Colonic mucosa (tissue), 4 donors: ENCODE data around the gene ESRRA. TPM values are rescaled to one million over a fixed set of nuclear protein-coding genes. Genes with fewer than 3 reads are reported as not detected.

Experiments used
- DNase-seq: peaks from one replicate; pipeline ENCODE4 v3.0.0-alpha.2; 2020
- H3K27ac ChIP-seq: fragments of 200-600 bp; one replicate; pipeline ENCODE4 v1.8.0; 2021
- H3K27me3 ChIP-seq: fragments of 200-600 bp; one replicate; pipeline ENCODE4 v1.8.0; 2021
- H3K36me3 ChIP-seq: fragments of 200-600 bp; one replicate; pipeline ENCODE4 v1.8.0; 2021
- H3K4me1 ChIP-seq: fragments of 200-600 bp; one replicate; pipeline ENCODE4 v1.8.0; 2021; ENCODE audit warnings: mild to moderate bottlenecking
- H3K4me3 ChIP-seq: fragments of 200-600 bp; one replicate; pipeline ENCODE4 v1.8.0; 2021
- H3K9ac ChIP-seq, 2 donors: one replicate each; pipeline ENCODE4 v1.7.0; 2013; ENCODE audit warnings: control low read depth in 2 of 2, low read depth in 2 of 2, low read length in 2 of 2
- H3K9me3 ChIP-seq: fragments of 200-600 bp; one replicate; pipeline ENCODE4 v1.8.0; 2021
- CTCF ChIP-seq: fragments of 200-600 bp; IDR thresholded peaks from one replicate; pipeline ENCODE4 v1.8.0; 2022; ENCODE audit warnings: antibody characterized with exemption, mild to moderate bottlenecking
- intact Hi-C: fragments of 100-400 bp; cut with DNase I; formaldehyde crosslinking; loops from one replicate; pipeline ENCODE4 v1.14.1; 2022
- total RNA-seq, 2 donors: library from RNA; stranded (reverse); fragmentation: NEBNext Ultra II Directional in 1 of 2; extraction: Animal tissue kit (Norgen Biotek cat#: 25700) in 1 of 2; gene quantifications; one replicate each; pipeline ENCODE4 v1.2.1, GENCODE V29; 2021
- donor health status: healthy.
- donor health status: DM: no; HTN: no; CAD: no.
- donor health status: DM: no; HTN: no; CAD: no.

ESRRA gene
- total RNA-seq, 2 donors from 2014 or later: 150 to 187 TPM

- Histone ChIP-seq H3K9ac (no peak overlapping the region), H3K9me3 (no peaks in the 10 kb centered on the region), H3K27me3 (no peaks in the 10 kb centered on the region), H3K27ac (no peak overlapping the region), H3K4me1 (peaks cover 16% of the 10 kb centered on the region), H3K36me3 (peaks cover 22% of the 10 kb centered on the region), H3K4me3 (no peak overlapping the region)
- DNase-seq: no peak
- no peak for TF ChIP-seq CTCF
- intact Hi-C loops: no loop called here
Measured at GRCh38 chr11:64264371-64264852, 40.9 kb upstream of the ESRRA start.

- Histone ChIP-seq H3K4me1 (peaks cover 16% of the 10 kb centered on the region), H3K4me3 (no peak overlapping the region), H3K9ac (peak overlapping the region in 1 of 2 donors; percentile 29), H3K9me3 (no peaks in the 10 kb centered on the region), H3K36me3 (peaks cover 22% of the 10 kb centered on the region), H3K27ac (no peak overlapping the region), H3K27me3 (no peaks in the 10 kb centered on the region)
- intact Hi-C loops: no loop called here
- DNase-seq: no peak
- no peak for TF ChIP-seq CTCF
Measured at GRCh38 chr11:64265176-64266160, 39.9 kb upstream of the ESRRA start.

- DNase-seq: no peak
Measured at GRCh38 chr11:64266339-64266738, 39.0 kb upstream of the ESRRA start.

GRCh38 chr11:64267207-64267945 lies 37.9 kb upstream of the ESRRA start:
- Histone ChIP-seq H3K4me3 (no peak overlapping the region), H3K9ac (peak overlapping the region in 1 of 2 donors; percentile 94), H3K9me3 (no peaks in the 10 kb centered on the region), H3K36me3 (peaks cover 22% of the 10 kb centered on the region), H3K27ac (peak overlapping the region; percentile 98), H3K4me1 (peaks cover 21% of the 10 kb centered on the region), H3K27me3 (no peaks in the 10 kb centered on the region)
- intact Hi-C loops: no loop called here
- no peak for TF ChIP-seq CTCF
- peak; percentile 60 for DNase-seq

More at GRCh38 chr11:64266339-64266738, 39.0 kb upstream of the ESRRA start:
- H3K27me3 ChIP-seq: no peaks in the 10 kb centered on the region
- H3K9ac ChIP-seq: peak overlapping the region in 1 of 2 donors; percentile 29
- intact Hi-C loops: no loop called here
- peaks cover 22% of the 10 kb centered on the region for H3K36me3 ChIP-seq
- H3K27ac ChIP-seq: no peak overlapping the region
- H3K4me3 ChIP-seq: no peak overlapping the region
- no peaks in the 10 kb centered on the region for H3K9me3 ChIP-seq
- peaks cover 16% of the 10 kb centered on the region for H3K4me1 ChIP-seq
- no peak for TF ChIP-seq CTCF
